SK-N-SH (cell line): ENCODE results near the gene GLIS2.

Experiments used
- CTCF ChIP-seq: fragments of 200-600 bp; sonication (generic); IDR thresholded peaks from 2 replicates; pipeline ENCODE4 v1.6.1; 2017; ENCODE audit warnings: antibody characterized with exemption, mild to moderate bottlenecking, moderate library complexity
- MXI1 ChIP-seq: IDR thresholded peaks from 2 replicates; pipeline ENCODE4 v1.6.1; 2012; ENCODE audit warnings: mild to moderate bottlenecking, low read depth, low read length, improper control_type of control experiment
- POLR2AphosphoS5 ChIP-seq: IDR thresholded peaks from 2 replicates; pipeline ENCODE4 v1.6.1; 2012; ENCODE audit warnings: low read depth, low read length

- no peak for TF ChIP-seq CTCF
- TF ChIP-seq POLR2AphosphoS5 = no peak
- no peak for TF ChIP-seq MXI1
Measured at GRCh38 chr16:4337540-4338088, 21.7 kb downstream of the GLIS2 start.
